T47D (cell line): ENCODE data around the gene FGF19.

ENCODE experiments used
- DNase-seq, 2 experiments: peaks; one replicate each; pipeline versions ENCODE4 v3.0.0 to v3.0.0-alpha.2; 2011 to 2012; ENCODE audit warnings: low read depth in 1 of 2, low spot score in 1 of 2
- JUND ChIP-seq: IDR thresholded peaks from 2 replicates; pipeline ENCODE4 v1.6.1; 2012; ENCODE audit warnings: low read depth
- in situ Hi-C: cut with HindIII; loops from 2 replicates; pipeline ENCODE4 v1.10.0; 2016; ENCODE audit warnings: low sequenced_read_pairs, low pct_unique_long_range_greater_than_20kb

FGF19 gene

DNA sequence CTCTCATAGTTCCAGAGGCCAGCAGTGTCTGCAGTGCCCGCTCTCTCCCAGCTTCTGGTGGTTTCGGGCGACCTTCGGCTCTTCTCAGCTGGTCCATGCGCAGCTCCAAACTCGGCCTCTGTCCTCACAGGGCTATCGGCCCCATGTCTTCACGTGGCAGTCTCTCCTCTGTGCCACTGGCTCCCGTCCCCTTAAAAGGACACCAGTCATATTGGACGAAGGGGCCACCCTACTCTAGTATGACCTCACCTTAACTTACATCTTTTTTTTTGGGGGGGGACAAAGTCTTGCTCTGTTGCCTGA is 42.5 kb downstream of the FGF19 start:
- in situ Hi-C loops = loop anchor here (25.0 kb wide), 1 partner anchor 549 kb away; no protein-coding TSS in a partner anchor
- no peak for TF ChIP-seq JUND
- no peak for DNase-seq

DNA sequence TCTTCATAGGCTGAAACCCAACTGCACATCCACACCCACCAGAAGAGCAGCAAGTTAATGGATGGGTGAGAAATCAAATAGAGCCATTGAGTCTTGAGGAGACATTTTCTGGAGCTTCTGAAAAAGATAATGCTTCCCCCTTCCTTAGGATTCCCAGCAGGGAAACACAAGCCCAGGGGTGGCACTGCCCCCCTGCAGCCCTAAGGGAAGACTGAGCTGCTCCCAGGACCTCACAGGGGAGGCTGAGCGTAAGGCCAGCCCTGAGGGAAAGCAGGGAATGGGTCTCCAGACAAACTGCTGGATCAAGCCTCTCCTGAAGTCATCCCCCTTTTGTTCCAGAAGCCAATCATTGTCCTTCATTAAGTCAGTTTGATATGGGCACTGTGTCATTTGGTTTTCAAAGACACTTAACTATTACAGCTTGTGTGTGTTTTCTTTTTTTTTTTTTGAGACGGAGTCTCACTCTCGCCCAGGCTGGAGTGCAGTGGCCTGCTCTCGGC is 43.8 kb downstream of the FGF19 start:
- in situ Hi-C loops = loop anchor here (25.0 kb wide), 1 partner anchor 548 kb away; no protein-coding TSS in a partner anchor
- TF ChIP-seq JUND = no peak
- no peak for DNase-seq

DNA sequence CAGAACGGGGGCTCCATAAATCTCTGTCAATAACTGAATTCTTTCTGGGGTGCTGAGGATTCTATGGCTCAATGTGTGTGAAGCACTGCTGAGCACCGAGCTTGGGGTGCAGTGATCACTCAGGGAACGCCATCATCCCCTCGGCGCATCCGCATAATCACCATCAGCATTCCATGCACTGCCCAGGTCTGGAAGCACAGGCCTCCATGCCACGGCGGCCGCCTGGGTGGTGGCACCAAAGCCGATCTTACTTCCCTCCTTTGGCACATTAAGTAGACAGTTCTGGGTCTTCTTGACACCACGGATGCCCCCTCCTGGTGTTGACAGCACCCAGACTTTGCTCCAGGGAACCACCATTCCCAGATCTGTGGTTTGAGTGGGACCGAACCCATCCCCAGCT is 44.2 kb downstream of the FGF19 start:
- no peak for DNase-seq
- no peak for TF ChIP-seq JUND
- in situ Hi-C loops = loop anchor here (25.0 kb wide), 1 partner anchor 547 kb away; no protein-coding TSS in a partner anchor

DNA sequence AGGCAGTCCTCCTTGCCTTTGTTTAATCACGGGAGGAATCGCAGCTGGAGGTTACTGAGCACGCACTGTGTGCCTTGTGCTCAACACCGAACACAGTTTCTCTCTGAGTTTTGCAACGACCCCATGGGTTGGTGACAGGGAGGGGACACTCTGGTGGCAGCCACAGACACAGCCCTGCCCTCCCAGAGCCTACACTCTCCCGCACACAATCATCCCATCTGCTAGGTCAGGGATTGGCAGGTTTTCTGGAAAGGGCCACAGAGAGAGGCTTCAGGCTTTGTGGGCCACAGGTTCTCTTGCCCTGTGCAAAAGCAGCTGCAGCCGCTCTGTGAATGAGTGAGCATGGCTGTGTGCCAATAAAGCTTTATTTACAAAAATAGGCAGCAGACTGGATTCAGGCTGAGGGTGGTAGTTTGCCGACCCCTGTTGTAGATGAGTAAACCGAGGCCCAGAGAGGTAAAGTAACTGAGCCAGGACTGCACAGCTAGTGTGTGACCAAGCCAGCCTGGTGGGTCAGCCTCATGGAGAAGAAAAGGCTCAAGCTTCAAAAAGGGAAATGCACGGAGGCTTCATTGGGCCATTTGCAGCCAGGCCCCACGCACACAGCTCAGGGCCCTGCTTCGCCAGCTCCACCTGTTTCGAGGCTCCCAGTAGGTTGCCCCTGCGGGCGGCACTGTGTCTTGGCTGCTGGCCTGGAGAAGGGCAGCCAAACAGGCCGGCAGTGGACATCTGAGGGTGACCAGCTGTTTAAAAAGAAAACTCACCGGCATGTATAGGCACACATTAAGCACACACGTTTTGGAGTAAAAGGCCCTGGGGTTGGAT is 45.0 kb downstream of the FGF19 start:
- no peak for DNase-seq
- no peak for TF ChIP-seq JUND
- in situ Hi-C loops = loop anchor here (25.0 kb wide), 1 partner anchor 547 kb away; no protein-coding TSS in a partner anchor

DNA sequence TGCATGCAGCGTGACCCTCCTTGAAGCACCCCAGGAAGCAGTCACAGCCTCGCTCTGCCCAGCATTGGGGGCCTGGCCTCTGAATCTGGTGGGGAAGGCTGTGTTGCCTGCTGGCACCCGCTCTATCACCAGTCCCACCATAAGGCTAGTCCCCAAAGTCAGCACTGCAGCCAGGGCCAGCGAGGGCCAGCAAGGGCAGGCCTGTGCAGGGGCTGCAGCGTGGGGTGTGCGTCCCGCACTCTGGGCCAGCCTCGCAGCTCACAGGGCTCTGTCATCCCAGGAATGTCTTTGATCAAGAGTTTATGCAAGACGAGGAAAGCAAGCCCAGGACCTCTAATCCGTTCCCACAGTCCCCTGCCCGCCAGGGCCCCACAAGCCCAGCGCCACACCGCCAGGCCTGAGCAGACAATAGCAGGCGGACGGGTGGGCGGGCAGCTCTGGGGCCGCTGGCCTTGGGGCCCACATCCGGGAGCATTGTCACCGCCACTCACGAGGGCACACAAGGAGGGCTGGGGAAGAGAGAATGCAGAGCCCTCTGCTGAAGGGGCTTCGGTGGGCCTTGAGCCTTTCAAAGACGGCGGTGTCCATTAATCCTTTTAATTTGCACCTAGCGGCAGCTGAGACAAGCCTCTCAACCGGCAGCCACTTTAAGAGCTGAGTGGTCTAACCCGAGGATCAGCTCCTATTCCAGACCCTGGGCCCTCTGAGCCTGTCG is 45.8 kb downstream of the FGF19 start:
- no peak for TF ChIP-seq JUND
- DNase-seq = no peak
- in situ Hi-C loops = loop anchor here (25.0 kb wide), 1 partner anchor 546 kb away; no protein-coding TSS in a partner anchor

DNA sequence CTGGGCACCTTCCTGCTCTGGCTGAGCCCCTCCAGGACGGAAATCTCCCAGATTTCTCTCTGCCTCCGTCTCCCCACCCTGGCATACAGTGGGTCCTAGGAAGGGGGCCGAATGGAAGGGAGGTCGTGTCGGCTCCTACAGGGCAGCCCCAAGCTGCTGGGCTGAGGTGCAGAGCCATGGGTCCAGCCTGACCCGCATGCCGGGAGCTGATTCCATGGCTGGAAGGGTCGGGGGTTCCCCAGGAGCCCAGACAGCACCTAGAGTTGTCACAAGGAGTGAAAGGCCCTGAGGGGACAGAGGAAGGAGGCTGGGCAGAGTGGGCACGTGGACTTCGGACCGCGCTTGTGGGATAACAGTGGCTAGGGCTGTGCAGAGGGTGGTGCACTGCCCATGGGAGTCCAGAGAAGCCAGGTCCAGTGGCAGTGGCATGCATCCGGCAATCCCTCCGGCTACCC is 46.3 kb downstream of the FGF19 start:
- in situ Hi-C loops = loop anchor here (25.0 kb wide), 1 partner anchor 545 kb away; no protein-coding TSS in a partner anchor

DNA sequence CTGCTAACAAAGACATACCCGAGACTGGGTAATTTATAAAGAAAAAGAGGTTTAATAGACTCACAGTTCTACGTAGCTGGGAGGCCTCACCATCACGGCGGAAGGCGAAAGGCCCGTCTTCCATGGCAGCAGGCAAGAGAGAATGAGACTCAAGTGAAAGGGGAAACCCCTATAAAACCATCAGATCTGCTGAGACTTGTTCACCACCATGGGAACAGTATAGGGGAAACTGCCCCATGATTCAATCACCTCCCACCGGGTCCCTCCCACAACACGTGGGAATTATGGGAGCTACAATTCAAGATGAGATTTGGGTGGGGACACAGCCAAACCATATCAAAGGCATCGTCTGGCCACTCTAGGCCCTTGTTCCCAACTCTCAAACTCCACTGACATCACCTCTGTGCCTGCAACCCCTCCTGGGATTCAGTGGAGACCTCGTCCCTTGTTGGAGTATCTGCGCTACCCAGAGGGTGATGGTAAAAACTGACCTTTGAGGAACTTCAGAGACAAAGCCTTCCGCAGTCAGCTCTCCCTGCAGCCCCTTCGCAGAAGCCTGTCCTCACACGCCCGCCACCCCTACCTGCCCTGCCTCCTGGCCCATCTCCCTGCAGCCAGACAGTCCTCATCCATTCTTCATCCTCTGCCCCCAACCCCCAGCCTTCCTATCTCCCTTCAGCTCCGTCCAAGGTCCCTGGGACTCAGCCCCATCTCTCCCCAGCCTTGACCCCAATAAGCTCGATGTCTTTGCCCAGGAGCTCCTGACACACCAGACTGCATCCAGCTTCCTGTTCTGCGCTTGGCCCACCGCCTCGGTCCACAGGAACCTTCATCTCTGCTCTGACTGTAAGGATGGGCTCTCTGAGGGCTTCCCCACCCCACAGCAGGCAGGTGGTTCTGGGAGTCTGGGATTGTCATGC is 47.0 kb downstream of the FGF19 start:
- in situ Hi-C loops = loop anchor here (25.0 kb wide), 1 partner anchor 544 kb away; no protein-coding TSS in a partner anchor
- no peak for DNase-seq
- TF ChIP-seq JUND = no peak

More for the DNA sequence above, 46.3 kb downstream of the FGF19 start:
- no peak for DNase-seq
- TF ChIP-seq JUND = no peak

DNA sequence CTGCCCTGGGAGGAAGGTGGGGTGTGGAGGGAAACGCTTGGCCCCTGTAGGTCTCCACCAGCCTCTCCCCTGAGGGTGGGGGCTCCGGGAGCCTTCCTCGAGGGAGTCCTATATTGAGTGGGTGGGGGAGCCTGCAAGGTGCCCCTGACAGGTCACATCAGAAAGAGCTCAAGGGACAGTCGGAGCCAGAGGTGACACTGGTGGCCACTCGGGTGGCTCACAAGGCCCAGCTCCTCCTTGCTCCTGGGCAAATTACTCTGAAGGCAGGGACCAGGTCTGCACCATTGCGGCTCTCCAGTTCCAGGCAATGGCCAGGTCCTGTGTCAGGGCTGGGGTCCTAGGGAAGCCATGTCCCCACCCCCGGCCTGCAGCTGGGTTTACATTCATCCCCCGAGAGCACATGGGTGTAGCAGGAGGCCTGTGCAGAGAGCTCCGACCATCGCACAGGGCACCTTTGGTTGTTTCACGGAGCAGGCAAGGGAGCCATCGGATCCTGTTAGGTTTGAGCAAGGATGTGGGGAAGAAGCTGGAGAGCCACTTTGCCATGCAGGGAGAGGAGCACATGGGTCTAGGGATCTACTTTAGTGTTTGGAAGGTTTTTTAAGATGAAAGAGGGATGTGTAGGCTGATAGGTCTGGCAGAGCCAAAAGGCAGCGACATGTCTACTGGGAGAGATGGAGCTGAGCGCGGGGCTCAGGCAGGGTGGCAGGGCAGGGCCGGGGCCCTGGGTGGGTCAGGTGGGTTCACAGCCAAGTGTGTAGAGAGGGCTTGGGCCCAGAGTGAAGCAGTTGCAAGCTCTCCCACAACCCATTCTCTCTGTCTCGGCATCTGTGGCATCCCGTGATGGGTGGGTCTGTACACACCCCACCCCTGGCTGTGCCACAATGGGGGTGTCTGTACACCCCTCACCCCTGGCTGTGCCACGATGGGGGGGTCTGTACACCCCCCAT is 48.1 kb downstream of the FGF19 start:
- TF ChIP-seq JUND = no peak
- in situ Hi-C loops = loop anchor here (25.0 kb wide), 1 partner anchor 543 kb away; no protein-coding TSS in a partner anchor
- no peak for DNase-seq

DNA sequence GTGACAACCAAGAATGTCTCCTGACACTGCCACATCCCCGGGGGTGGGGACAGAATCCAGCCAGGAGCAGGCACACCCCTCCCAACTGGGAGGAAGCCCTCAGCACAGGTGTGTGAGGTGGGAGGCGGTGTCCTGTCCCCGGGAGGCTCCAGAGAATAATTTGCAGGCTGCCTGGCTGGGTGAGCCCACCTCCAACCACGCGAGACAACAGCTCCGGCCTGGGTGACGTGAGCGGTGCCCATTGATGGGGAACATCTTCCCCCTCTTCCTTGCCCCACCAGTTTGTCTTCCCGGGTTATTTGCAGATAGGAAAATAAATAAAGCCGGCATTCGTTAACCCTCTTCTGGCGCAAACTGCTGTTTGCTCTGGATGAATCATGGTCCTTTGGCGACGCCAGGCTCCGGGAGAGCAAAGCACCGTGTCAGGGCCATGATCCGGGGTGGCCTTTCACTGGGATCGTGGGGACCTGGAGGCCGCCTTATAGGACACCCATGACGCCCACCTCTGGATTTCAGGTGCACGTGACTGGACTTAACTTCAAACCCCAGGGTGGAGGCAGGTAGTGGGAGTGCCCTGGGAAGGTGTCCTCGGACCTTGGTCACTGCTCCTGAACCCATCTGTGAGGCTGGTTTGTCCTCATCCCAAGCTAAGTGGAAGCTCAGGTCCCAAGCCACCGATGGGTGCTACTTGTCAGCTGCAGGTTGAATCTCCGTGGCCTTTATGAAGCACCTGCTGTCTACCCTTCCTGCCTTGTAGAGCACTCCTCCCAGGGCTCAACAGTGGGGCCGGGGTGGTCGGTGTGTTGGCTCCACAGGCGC is 49.0 kb downstream of the FGF19 start:
- DNase-seq = peak; percentile 86 to 98
- in situ Hi-C loops = loop anchor here (25.0 kb wide), 1 partner anchor 543 kb away; no protein-coding TSS in a partner anchor

DNA sequence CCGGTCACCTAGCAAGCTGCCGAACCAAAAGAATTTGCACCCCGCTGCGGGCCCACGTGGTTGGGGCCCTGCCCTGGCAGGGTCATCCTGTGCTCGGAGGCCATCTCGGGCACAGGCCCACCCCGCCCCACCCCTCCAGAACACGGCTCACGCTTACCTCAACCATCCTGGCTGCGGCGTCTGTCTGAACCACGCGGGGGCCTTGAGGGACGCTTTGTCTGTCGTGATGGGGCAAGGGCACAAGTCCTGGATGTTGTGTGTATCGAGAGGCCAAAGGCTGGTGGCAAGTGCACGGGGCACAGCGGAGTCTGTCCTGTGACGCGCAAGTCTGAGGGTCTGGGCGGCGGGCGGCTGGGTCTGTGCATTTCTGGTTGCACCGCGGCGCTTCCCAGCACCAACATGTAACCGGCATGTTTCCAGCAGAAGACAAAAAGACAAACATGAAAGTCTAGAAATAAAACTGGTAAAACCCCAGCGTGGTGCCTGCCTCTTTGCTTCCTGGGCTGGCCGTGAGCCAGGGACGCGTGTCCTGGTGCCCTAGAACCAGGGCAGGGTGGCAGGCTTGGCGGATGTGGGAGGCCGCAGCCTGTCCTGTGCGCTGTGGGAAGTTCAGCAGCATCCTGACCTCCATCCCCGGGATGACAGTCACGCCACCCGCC is 49.7 kb downstream of the FGF19 start:
- DNase-seq = peak; percentile 65 to 94
- no peak for TF ChIP-seq JUND
- in situ Hi-C loops = loop anchor here (25.0 kb wide), 1 partner anchor 542 kb away; no protein-coding TSS in a partner anchor

More for the DNA sequence above, 49.0 kb downstream of the FGF19 start:
- TF ChIP-seq JUND = peak; percentile 84; the same call in 1 of the 2 replicates
